Neural cell (in vitro differentiated cells): ENCODE measurements around the gene RBM39. TPM values are rescaled to one million over a fixed set of nuclear protein-coding genes. Genes with fewer than 3 reads are reported as not detected.

ENCODE experiments used
- H2AFZ ChIP-seq: fragments of 200-600, 300-800 bp; sonication (generic), shearing (Covaris generic); 2 replicates; pipeline ENCODE4 v1.6.0; 2014; ENCODE audit warnings: low read depth, mild to moderate bottlenecking, antibody characterized with exemption, low read length, moderate library complexity
- H3F3A ChIP-seq: fragments of 200-600 bp; shearing (Covaris generic); 2 replicates; pipeline ENCODE4 v1.6.1; 2016; ENCODE audit warnings: mild to moderate bottlenecking, moderate library complexity, mixed read lengths, antibody characterized with exemption, low read length; ENCODE audit not compliant: insufficient read depth, poor library complexity, severe bottlenecking
- H3K27ac ChIP-seq: fragments of 200-600, 300-800 bp; sonication (generic), shearing (Covaris generic); 2 replicates; pipeline ENCODE4 v1.5.1; 2014; ENCODE audit warnings: mild to moderate bottlenecking, low read length, moderate library complexity
- H3K27me3 ChIP-seq: fragments of 300-800, 200-600 bp; sonication (generic), shearing (Covaris generic); 2 replicates; pipeline ENCODE4 v1.6.0; 2014; ENCODE audit warnings: mild to moderate bottlenecking, low read depth, low read length, moderate library complexity; ENCODE audit not compliant: insufficient read depth
- H3K36me3 ChIP-seq: fragments of 300-800, 200-600 bp; sonication (generic), shearing (Covaris generic); 2 replicates; pipeline ENCODE4 v1.5.1; 2014; ENCODE audit warnings: mild to moderate bottlenecking, antibody characterized with exemption, low read length, moderate library complexity; ENCODE audit not compliant: insufficient read depth
- H3K4me2 ChIP-seq: fragments of 300-800, 200-600 bp; sonication (generic), shearing (Covaris generic); 2 replicates; pipeline ENCODE4 v1.6.0; 2014; ENCODE audit warnings: mild to moderate bottlenecking, low read length
- H3K4me3 ChIP-seq: fragments of 300-800, 200-600 bp; sonication (generic), shearing (Covaris generic); 2 replicates; pipeline ENCODE4 v1.5.1; 2014; ENCODE audit warnings: mild to moderate bottlenecking, low read length, moderate library complexity
- H3K79me2 ChIP-seq: fragments of 200-600 bp; shearing (Covaris generic); replicated peaks from 2 replicates; pipeline ENCODE4 v1.6.0; 2014; ENCODE audit warnings: mild to moderate bottlenecking, low read length, moderate library complexity; ENCODE audit not compliant: insufficient read depth
- H3K9ac ChIP-seq: fragments of 300-800, 200-600 bp; sonication (generic), shearing (Covaris generic); 2 replicates; pipeline ENCODE4 v1.6.1; 2016; ENCODE audit warnings: mild to moderate bottlenecking, low read length, mixed read lengths
- H3K9me2 ChIP-seq: fragments of 200-600 bp; shearing (Covaris generic); 2 replicates; pipeline ENCODE4 v1.6.1; 2016; ENCODE audit warnings: mild to moderate bottlenecking, low read length, mixed read lengths; ENCODE audit not compliant: insufficient read depth
- H3K9me3 ChIP-seq: fragments of 200-600, 300-800 bp; sonication (generic), shearing (Covaris generic); 2 replicates; pipeline ENCODE4 v1.6.1; 2016; ENCODE audit warnings: mild to moderate bottlenecking, mixed run types, low read length, moderate library complexity, mixed read lengths
- H4K20me1 ChIP-seq: fragments of 200-600 bp; shearing (Covaris generic); 2 replicates; pipeline ENCODE4 v1.6.1; 2016; ENCODE audit warnings: mild to moderate bottlenecking, mixed run types; ENCODE audit not compliant: insufficient read depth
- EP300 ChIP-seq: fragments of 450-650 bp; conservative IDR thresholded peaks from 2 replicates; pipeline ENCODE4 v1.6.1; 2014; ENCODE audit warnings: antibody characterized with exemption, mild to moderate bottlenecking, moderate library complexity; ENCODE audit not compliant: poor library complexity, severe bottlenecking
- EZH2 ChIP-seq: fragments of 200-600, 300-800 bp; shearing (Covaris generic), sonication (generic); IDR thresholded peaks from 2 replicates; pipeline ENCODE4 v1.6.1; 2014; ENCODE audit warnings: antibody characterized with exemption, low read length, borderline replicate concordance, mild to moderate bottlenecking; ENCODE audit not compliant: insufficient read depth, poor library complexity, severe bottlenecking
- MXI1 ChIP-seq: fragments of 450-650 bp; conservative IDR thresholded peaks from 2 replicates; pipeline ENCODE4 v1.6.1; 2014; ENCODE audit warnings: antibody characterized with exemption, mild to moderate bottlenecking; ENCODE audit not compliant: poor library complexity, severe bottlenecking
- POLR2AphosphoS5 ChIP-seq: IDR thresholded peaks from 2 replicates; pipeline ENCODE4 v1.6.1; 2012
- RAD21 ChIP-seq: fragments of 450-650 bp; conservative IDR thresholded peaks from 2 replicates; pipeline ENCODE4 v1.6.1; 2014; ENCODE audit warnings: antibody characterized with exemption, mild to moderate bottlenecking, moderate library complexity
- SMC3 ChIP-seq: fragments of 450-650 bp; conservative IDR thresholded peaks from 2 replicates; pipeline ENCODE4 v1.6.1; 2014; ENCODE audit warnings: antibody characterized with exemption, mild to moderate bottlenecking, moderate library complexity; ENCODE audit not compliant: poor library complexity
- TAF1 ChIP-seq: IDR thresholded peaks from 2 replicates; pipeline ENCODE4 v1.6.1; 2012; ENCODE audit warnings: low read depth
- polyA plus RNA-seq: library from polyadenylated mRNA; depleted of rRNA; stranded (reverse); fragments of >200 nt; gene quantifications from 2 replicates; pipeline ENCODE4 v1.2.3, GENCODE V29; 2014
- TF ChIP-seq, protein P1 (sequence below): fragments of 450-650 bp; IDR thresholded peaks from 2 replicates; pipeline ENCODE4 v1.5.1; 2014; ENCODE audit warnings: antibody characterized with exemption, mild to moderate bottlenecking, moderate library complexity; ENCODE audit not compliant: poor library complexity, severe bottlenecking
- TF ChIP-seq, protein P2 (sequence below): IDR thresholded peaks from 2 replicates; pipeline ENCODE4 v1.6.1; 2012; ENCODE audit warnings: borderline replicate concordance

RBM39 gene
- polyA plus RNA-seq, 1 donor from 2014 or later, result 839 TPM

GRCh38 chr20:35704514-35705261 lies 37.4 kb downstream of the RBM39 start:
- Histone ChIP-seq H3F3A (peaks cover 17% of the 10 kb centered on the region), H3K9me2 (no peaks in the 10 kb centered on the region), H3K27ac (no peak overlapping the region), H3K79me2 (peaks cover 23% of the 10 kb centered on the region), H2AFZ (no peak overlapping the region), H3K4me2 (no peak overlapping the region), H3K9ac (no peak overlapping the region), H3K9me3 (no peaks in the 10 kb centered on the region), H3K27me3 (no peaks in the 10 kb centered on the region), H3K36me3 (peaks cover 9% of the 10 kb centered on the region), H4K20me1 (peaks cover 14% of the 10 kb centered on the region), H3K4me3 (no peak overlapping the region)
- TF ChIP-seq EZH2 (no peak), TAF1 (no peak), MXI1 (no peak), POLR2AphosphoS5 (no peak), RAD21 (no peak), EP300 (no peak), SMC3 (no peak)
- TF ChIP-seq, protein P1, sequence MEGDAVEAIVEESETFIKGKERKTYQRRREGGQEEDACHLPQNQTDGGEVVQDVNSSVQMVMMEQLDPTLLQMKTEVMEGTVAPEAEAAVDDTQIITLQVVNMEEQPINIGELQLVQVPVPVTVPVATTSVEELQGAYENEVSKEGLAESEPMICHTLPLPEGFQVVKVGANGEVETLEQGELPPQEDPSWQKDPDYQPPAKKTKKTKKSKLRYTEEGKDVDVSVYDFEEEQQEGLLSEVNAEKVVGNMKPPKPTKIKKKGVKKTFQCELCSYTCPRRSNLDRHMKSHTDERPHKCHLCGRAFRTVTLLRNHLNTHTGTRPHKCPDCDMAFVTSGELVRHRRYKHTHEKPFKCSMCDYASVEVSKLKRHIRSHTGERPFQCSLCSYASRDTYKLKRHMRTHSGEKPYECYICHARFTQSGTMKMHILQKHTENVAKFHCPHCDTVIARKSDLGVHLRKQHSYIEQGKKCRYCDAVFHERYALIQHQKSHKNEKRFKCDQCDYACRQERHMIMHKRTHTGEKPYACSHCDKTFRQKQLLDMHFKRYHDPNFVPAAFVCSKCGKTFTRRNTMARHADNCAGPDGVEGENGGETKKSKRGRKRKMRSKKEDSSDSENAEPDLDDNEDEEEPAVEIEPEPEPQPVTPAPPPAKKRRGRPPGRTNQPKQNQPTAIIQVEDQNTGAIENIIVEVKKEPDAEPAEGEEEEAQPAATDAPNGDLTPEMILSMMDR, result no peak
- TF ChIP-seq, protein P2, sequence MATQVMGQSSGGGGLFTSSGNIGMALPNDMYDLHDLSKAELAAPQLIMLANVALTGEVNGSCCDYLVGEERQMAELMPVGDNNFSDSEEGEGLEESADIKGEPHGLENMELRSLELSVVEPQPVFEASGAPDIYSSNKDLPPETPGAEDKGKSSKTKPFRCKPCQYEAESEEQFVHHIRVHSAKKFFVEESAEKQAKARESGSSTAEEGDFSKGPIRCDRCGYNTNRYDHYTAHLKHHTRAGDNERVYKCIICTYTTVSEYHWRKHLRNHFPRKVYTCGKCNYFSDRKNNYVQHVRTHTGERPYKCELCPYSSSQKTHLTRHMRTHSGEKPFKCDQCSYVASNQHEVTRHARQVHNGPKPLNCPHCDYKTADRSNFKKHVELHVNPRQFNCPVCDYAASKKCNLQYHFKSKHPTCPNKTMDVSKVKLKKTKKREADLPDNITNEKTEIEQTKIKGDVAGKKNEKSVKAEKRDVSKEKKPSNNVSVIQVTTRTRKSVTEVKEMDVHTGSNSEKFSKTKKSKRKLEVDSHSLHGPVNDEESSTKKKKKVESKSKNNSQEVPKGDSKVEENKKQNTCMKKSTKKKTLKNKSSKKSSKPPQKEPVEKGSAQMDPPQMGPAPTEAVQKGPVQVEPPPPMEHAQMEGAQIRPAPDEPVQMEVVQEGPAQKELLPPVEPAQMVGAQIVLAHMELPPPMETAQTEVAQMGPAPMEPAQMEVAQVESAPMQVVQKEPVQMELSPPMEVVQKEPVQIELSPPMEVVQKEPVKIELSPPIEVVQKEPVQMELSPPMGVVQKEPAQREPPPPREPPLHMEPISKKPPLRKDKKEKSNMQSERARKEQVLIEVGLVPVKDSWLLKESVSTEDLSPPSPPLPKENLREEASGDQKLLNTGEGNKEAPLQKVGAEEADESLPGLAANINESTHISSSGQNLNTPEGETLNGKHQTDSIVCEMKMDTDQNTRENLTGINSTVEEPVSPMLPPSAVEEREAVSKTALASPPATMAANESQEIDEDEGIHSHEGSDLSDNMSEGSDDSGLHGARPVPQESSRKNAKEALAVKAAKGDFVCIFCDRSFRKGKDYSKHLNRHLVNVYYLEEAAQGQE, result no peak

DNA sequence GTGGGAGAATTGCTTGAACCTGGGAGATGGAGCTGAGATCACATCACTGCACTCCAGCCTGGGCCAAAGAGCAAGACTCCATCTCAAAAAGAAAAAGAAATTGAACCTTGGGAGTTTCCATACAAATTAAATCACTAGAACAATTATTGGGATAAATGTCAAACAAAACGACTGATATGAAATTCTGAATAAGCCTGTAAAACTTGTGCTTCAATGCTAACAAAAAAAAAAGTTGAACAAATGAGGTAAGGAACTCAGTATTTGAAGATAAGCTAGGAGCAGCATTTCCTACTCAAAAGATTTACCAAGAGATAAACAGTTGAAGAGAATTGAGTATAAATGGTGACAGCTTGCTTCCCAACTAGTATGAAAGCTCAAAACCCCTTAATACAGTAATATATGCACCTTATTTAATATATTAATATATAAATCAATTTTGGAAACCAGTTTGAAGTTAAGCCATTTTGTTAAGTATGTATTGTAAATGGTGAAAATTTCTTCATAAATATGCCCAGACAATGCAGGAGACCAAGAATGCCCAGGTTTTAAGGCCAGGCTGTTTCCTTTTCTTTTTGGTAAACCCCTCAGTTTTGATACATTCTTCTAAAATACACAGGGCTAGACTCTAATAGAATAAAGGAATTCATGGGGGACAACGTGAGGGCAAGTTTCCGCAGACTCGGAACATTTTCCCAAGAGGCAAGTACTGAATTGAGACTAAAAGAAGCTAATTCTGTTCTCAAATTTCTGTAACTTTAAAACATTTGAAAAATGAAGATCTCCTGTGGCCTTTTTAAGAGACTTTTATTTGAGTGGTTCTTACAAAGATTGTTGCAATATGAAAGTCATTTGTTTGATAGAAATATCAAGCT lies 39.0 kb downstream of the RBM39 start:
- H2AFZ ChIP-seq, result no peak overlapping the region
- no peaks in the 10 kb centered on the region for H3K27me3 ChIP-seq
- no peak for TF ChIP-seq EP300
- no peak for TF ChIP-seq SMC3
- H3K9me2 ChIP-seq, result no peaks in the 10 kb centered on the region
- peaks cover 15% of the 10 kb centered on the region for H3F3A ChIP-seq
- H3K36me3 ChIP-seq, result peaks cover 9% of the 10 kb centered on the region
- no peak overlapping the region for H3K9ac ChIP-seq
- peaks cover 8% of the 10 kb centered on the region for H4K20me1 ChIP-seq
- H3K4me3 ChIP-seq, result no peak overlapping the region
- H3K9me3 ChIP-seq, result no peaks in the 10 kb centered on the region
- no peak overlapping the region for H3K4me2 ChIP-seq
- H3K79me2 ChIP-seq, result peaks cover 14% of the 10 kb centered on the region
- no peak overlapping the region for H3K27ac ChIP-seq
